Measurements from ENCODE around the gene CCIN.
"Not testable (repeated sequence)": the region's sequence is repeated elsewhere in the genome, so short reads cannot be mapped to it uniquely, and the experiment has no call there.

The CCIN gene

GRCh38 chr9:36156116-36156515 lies 13.1 kb upstream of the CCIN start:
- H3K4me1 ChIP-seq (ENCODE audit: insufficient read depth, low read length) = peaks cover 7% of the 10 kb centered on the region
- no peaks in the 10 kb centered on the region for H3K27me3 ChIP-seq (ENCODE audit: insufficient read depth, low read length)
- no peaks in the 10 kb centered on the region for H3K9me3 ChIP-seq (ENCODE audit: low read length)
- no peak overlapping the region for H3K4me3 ChIP-seq (ENCODE audit: low read length)
- H3K36me3 ChIP-seq (ENCODE audit: insufficient read depth, low read length) = peaks cover 7% of the 10 kb centered on the region
- H2AFZ ChIP-seq (ENCODE audit: low read depth, low read length) = no peak overlapping the region

GRCh38 chr9:36158122-36158521 lies 11.1 kb upstream of the CCIN start:
- Histone ChIP-seq H3K27me3 (ENCODE audit: insufficient read depth, low read length) (no peaks in the 10 kb centered on the region), H3K4me1 (ENCODE audit: insufficient read depth, low read length) (peaks cover 10% of the 10 kb centered on the region), H3K36me3 (ENCODE audit: insufficient read depth, low read length) (peaks cover 5% of the 10 kb centered on the region), H2AFZ (ENCODE audit: low read depth, low read length) (no peak overlapping the region), H3K4me3 (ENCODE audit: low read length) (no peak overlapping the region), H3K9me3 (ENCODE audit: low read length) (no peaks in the 10 kb centered on the region)

GRCh38 chr9:36158917-36159316 lies 10.3 kb upstream of the CCIN start:
- Histone ChIP-seq H3K4me1 (ENCODE audit: insufficient read depth, low read length) (peaks cover 15% of the 10 kb centered on the region), H3K27me3 (ENCODE audit: insufficient read depth, low read length) (no peaks in the 10 kb centered on the region), H3K36me3 (ENCODE audit: insufficient read depth, low read length) (peaks cover 5% of the 10 kb centered on the region)

GRCh38 chr9:36159509-36159908 lies 9.7 kb upstream of the CCIN start:
- peaks cover 13% of the 10 kb centered on the region for H3K4me1 ChIP-seq (ENCODE audit: insufficient read depth, low read length)
- not testable (repeated sequence) for H3K9me3 ChIP-seq (ENCODE audit: low read length); H2AFZ ChIP-seq (ENCODE audit: low read depth, low read length); H3K4me3 ChIP-seq (ENCODE audit: low read length); H3K36me3 ChIP-seq (ENCODE audit: insufficient read depth, low read length); H3K27me3 ChIP-seq (ENCODE audit: insufficient read depth, low read length)

More at GRCh38 chr9:36158917-36159316, 10.3 kb upstream of the CCIN start:
- no peak overlapping the region for H2AFZ ChIP-seq (ENCODE audit: low read depth, low read length)
- H3K9me3 ChIP-seq (ENCODE audit: low read length) = no peaks in the 10 kb centered on the region
- H3K4me3 ChIP-seq (ENCODE audit: low read length) = no peak overlapping the region

GRCh38 chr9:36160126-36160525 lies 9.1 kb upstream of the CCIN start:
- H3K9me3 ChIP-seq (ENCODE audit: low read length); H3K4me3 ChIP-seq (ENCODE audit: low read length); H3K4me1 ChIP-seq (ENCODE audit: insufficient read depth, low read length); H3K27me3 ChIP-seq (ENCODE audit: insufficient read depth, low read length); H2AFZ ChIP-seq (ENCODE audit: low read depth, low read length); H3K36me3 ChIP-seq (ENCODE audit: insufficient read depth, low read length): not testable (repeated sequence)

GRCh38 chr9:36161187-36161586 lies 8.0 kb upstream of the CCIN start:
- H2AFZ ChIP-seq (ENCODE audit: low read depth, low read length) = no peak overlapping the region
- no peaks in the 10 kb centered on the region for H3K9me3 ChIP-seq (ENCODE audit: low read length)
- H3K36me3 ChIP-seq (ENCODE audit: insufficient read depth, low read length) = peaks cover 5% of the 10 kb centered on the region
- H3K4me1 ChIP-seq (ENCODE audit: insufficient read depth, low read length) = peaks cover 8% of the 10 kb centered on the region
- H3K27me3 ChIP-seq (ENCODE audit: insufficient read depth, low read length) = no peaks in the 10 kb centered on the region
- no peak overlapping the region for H3K4me3 ChIP-seq (ENCODE audit: low read length)

- no peak overlapping the region for H3K4me3 ChIP-seq (ENCODE audit: low read length)
- no peaks in the 10 kb centered on the region for H3K36me3 ChIP-seq (ENCODE audit: insufficient read depth, low read length)
- no peak overlapping the region for H2AFZ ChIP-seq (ENCODE audit: low read depth, low read length)
- peaks cover 8% of the 10 kb centered on the region for H3K4me1 ChIP-seq (ENCODE audit: insufficient read depth, low read length)
- H3K9me3 ChIP-seq (ENCODE audit: low read length) = no peaks in the 10 kb centered on the region
- no peaks in the 10 kb centered on the region for H3K27me3 ChIP-seq (ENCODE audit: insufficient read depth, low read length)
Observed at GRCh38 chr9:36162211-36162738, 6.9 kb upstream of the CCIN start.

GRCh38 chr9:36163049-36163785 lies 6.0 kb upstream of the CCIN start:
- no peaks in the 10 kb centered on the region for H3K9me3 ChIP-seq (ENCODE audit: low read length)
- no peak overlapping the region for H3K4me3 ChIP-seq (ENCODE audit: low read length)
- H3K4me1 ChIP-seq (ENCODE audit: insufficient read depth, low read length) = peaks cover 8% of the 10 kb centered on the region
- no peak overlapping the region for H2AFZ ChIP-seq (ENCODE audit: low read depth, low read length)
- H3K36me3 ChIP-seq (ENCODE audit: insufficient read depth, low read length) = no peaks in the 10 kb centered on the region
- no peaks in the 10 kb centered on the region for H3K27me3 ChIP-seq (ENCODE audit: insufficient read depth, low read length)

- H2AFZ ChIP-seq (ENCODE audit: low read depth, low read length) = no peak overlapping the region
- H3K36me3 ChIP-seq (ENCODE audit: insufficient read depth, low read length) = no peaks in the 10 kb centered on the region
- H3K27me3 ChIP-seq (ENCODE audit: insufficient read depth, low read length) = no peaks in the 10 kb centered on the region
- no peak overlapping the region for H3K4me3 ChIP-seq (ENCODE audit: low read length)
- H3K4me1 ChIP-seq (ENCODE audit: insufficient read depth, low read length) = peaks cover 8% of the 10 kb centered on the region
- no peaks in the 10 kb centered on the region for H3K9me3 ChIP-seq (ENCODE audit: low read length)
Observed at GRCh38 chr9:36163786-36164170, 5.4 kb upstream of the CCIN start.

GRCh38 chr9:36164372-36164771 lies 4.8 kb upstream of the CCIN start:
- H3K36me3 ChIP-seq (ENCODE audit: insufficient read depth, low read length) = no peaks in the 10 kb centered on the region
- no peaks in the 10 kb centered on the region for H3K9me3 ChIP-seq (ENCODE audit: low read length)
- no peak overlapping the region for H3K4me3 ChIP-seq (ENCODE audit: low read length)
- H3K4me1 ChIP-seq (ENCODE audit: insufficient read depth, low read length) = peaks cover 8% of the 10 kb centered on the region
- H3K27me3 ChIP-seq (ENCODE audit: insufficient read depth, low read length) = no peaks in the 10 kb centered on the region
- no peak overlapping the region for H2AFZ ChIP-seq (ENCODE audit: low read depth, low read length)

- peaks cover 4% of the 10 kb centered on the region for H3K27me3 ChIP-seq (ENCODE audit: insufficient read depth, low read length)
- H3K4me3 ChIP-seq (ENCODE audit: low read length) = no peak overlapping the region
- H2AFZ ChIP-seq (ENCODE audit: low read depth, low read length) = no peak overlapping the region
- peaks cover 2% of the 10 kb centered on the region for H3K9me3 ChIP-seq (ENCODE audit: low read length)
- no peaks in the 10 kb centered on the region for H3K36me3 ChIP-seq (ENCODE audit: insufficient read depth, low read length)
- H3K4me1 ChIP-seq (ENCODE audit: insufficient read depth, low read length) = peaks cover 8% of the 10 kb centered on the region
Observed at GRCh38 chr9:36164989-36165388, 4.2 kb upstream of the CCIN start.

GRCh38 chr9:36165826-36166167 lies 3.4 kb upstream of the CCIN start:
- Histone ChIP-seq H3K4me3 (ENCODE audit: low read length) (no peak overlapping the region), H3K36me3 (ENCODE audit: insufficient read depth, low read length) (no peaks in the 10 kb centered on the region), H3K9me3 (ENCODE audit: low read length) (peaks cover 2% of the 10 kb centered on the region), H3K27me3 (ENCODE audit: insufficient read depth, low read length) (peaks cover 6% of the 10 kb centered on the region), H2AFZ (ENCODE audit: low read depth, low read length) (no peak overlapping the region), H3K4me1 (ENCODE audit: insufficient read depth, low read length) (peaks cover 8% of the 10 kb centered on the region)

- Histone ChIP-seq H3K36me3 (ENCODE audit: insufficient read depth, low read length) (no peaks in the 10 kb centered on the region), H3K4me1 (ENCODE audit: insufficient read depth, low read length) (peaks cover 8% of the 10 kb centered on the region), H3K27me3 (ENCODE audit: insufficient read depth, low read length) (peaks cover 6% of the 10 kb centered on the region), H2AFZ (ENCODE audit: low read depth, low read length) (peak overlapping the region; percentile 62), H3K9me3 (ENCODE audit: low read length) (peaks cover 2% of the 10 kb centered on the region), H3K4me3 (ENCODE audit: low read length) (no peak overlapping the region)
Observed at GRCh38 chr9:36166168-36166927, 2.8 kb upstream of the CCIN start.

Measured in neuron (in vitro differentiated cells).